ENCODE data around the gene KRTAP10-7. TPM values are rescaled to one million over a fixed set of nuclear protein-coding genes. Genes with fewer than 3 reads are reported as not detected.

KRTAP10-7 gene
- total RNA-seq, 1 donor from 2014 or later: not detected

DNA sequence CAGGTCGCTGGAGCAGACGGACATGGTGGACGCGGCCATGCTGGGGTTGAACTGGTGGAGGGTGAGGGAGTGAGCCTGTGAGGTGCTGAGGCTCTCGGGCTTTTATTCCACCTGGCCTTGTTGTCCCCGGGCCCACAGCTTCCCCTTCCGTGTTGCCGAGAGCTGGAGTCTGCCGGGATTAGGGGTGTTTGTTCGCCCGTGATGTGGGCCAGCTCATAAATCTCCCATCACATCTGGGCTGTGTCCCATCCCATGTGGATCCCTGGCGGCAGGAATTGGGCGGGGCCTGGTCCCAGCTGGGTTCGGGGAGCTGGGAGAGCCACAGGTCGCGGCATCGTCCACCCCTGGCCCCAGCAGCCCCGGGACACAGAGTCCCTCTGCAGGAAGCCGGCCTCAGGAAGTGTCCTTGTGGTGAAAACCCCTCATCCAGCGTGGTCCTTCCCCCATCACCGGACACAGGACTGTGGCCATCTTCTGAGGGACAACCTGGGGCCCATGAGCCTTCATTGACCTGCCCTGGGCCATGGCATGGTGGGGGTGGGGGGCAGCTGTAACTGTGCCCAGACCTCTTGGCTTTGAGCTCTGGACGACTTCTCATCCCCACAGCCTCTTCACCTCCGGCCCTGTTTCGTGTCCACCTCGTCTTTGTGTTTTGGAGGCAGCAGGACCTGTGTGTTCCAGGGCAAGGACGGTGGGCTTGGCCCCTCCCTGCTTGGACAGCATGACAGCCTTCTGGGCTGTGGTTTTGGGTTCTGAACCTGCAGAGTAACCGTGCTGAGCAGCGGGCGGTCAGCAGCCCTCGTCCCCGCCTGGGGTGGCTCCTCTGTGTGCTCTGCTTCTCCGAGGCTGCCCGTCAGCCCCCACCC lies 7.7 kb upstream of the KRTAP10-7 start, which contains the start of gene KRTAP10-6:
Gene KRTAP10-6 (minus strand): TSS at position 60 of the 866 bp plus-strand sequence. CDS start 21 bp downstream, at position 39.
- no peak within 1 kb of the TSS for H3K27ac ChIP-seq
- intact Hi-C loops (cut with DNase I): no loop called here
- no peak within 1 kb of the TSS for H3K4me3 ChIP-seq
- H3K4me1 ChIP-seq: peaks cover 3% of the 10 kb centered on the region
- DNase-seq: peak; percentile 61
- no peaks in the 10 kb centered on the region for H3K27me3 ChIP-seq
- TF ChIP-seq CTCF (IDR thresholded peaks at IDR 0.05): no peak
- no peak for ATAC-seq
- H3K36me3 ChIP-seq: no peaks in the 10 kb centered on the region
- H3K9me3 ChIP-seq: no peaks in the 10 kb centered on the region

DNA sequence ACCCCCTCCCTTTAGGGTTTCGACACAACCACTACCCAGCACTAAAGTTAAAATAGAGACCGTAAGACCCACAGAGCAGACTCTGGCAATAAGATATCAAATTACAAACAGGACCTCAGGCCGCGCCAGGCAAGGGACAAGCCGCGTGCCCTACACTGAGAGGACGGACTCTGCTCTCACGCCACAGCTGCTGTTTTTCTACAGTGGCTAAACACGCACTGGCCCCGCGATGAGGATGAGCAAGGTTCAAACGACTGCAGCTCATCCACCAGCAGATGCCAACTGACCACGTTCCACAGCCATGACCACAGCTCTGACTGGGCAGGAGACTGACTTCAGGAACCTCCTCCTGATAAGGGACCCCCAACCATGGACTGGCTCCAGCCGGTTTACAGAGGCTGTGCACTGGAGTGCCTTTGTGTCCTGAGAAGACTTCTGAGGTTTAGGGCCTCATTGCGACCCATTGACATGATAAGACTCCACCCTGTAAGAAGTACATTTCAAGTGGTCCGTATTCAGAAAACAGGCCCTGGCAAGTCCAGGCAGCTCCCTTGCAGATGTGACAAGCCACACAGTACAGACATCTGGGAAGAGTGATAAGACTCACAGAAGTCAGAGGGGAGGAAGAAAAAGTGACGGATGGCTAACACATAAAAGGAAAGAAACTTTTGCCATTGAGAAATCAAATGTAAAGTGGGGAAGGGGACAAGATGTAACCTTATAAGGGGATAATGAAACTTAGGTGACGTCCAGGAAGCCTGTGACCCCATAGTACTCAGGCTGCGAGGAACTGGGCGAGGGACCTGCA lies 6.6 kb upstream of the KRTAP10-7 start:
- no peak overlapping the region for H3K27ac ChIP-seq
- ATAC-seq: no peak
- H3K4me3 ChIP-seq: no peak overlapping the region
- H3K27me3 ChIP-seq: no peaks in the 10 kb centered on the region
- H3K4me1 ChIP-seq: peaks cover 3% of the 10 kb centered on the region
- DNase-seq: peak; percentile 37
- no peak for TF ChIP-seq CTCF (IDR thresholded peaks at IDR 0.05)
- H3K36me3 ChIP-seq: no peaks in the 10 kb centered on the region
- intact Hi-C loops (cut with DNase I): no loop called here
- no peaks in the 10 kb centered on the region for H3K9me3 ChIP-seq

DNA sequence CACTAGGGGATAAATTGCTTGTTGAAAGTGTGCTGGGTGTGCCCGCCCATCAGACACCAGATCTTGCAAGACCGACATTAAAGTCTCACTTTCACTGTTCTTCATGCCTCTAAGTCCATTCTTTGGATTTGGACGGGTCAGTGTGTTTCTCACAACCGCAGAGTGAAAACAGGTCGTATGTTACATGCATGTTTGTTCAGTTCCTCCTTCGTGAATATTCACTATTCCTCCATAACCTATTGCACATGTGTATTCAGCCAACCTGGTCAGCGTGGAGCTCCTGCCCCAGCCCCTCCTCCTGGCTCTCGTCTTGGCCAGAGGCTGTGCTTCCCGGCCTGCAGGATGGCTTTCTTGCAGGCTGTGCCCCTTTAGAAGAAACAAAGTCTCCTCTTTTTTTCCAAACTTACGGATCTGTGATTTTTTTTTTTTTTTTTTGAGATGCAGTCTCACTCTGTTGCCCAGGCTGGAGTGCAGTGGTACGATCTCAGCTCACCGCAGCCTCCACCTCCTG lies 5.9 kb upstream of the KRTAP10-7 start:
- ATAC-seq (no peak), DNase-seq (no peak)
- intact Hi-C loops (cut with DNase I): no loop called here
- Histone ChIP-seq H3K9me3 (no peaks in the 10 kb centered on the region), H3K4me3 (no peak overlapping the region), H3K27ac (no peak overlapping the region), H3K27me3 (no peaks in the 10 kb centered on the region), H3K4me1 (peaks cover 3% of the 10 kb centered on the region), H3K36me3 (no peaks in the 10 kb centered on the region)
- TF ChIP-seq CTCF (IDR thresholded peaks at IDR 0.05): no peak

DNA sequence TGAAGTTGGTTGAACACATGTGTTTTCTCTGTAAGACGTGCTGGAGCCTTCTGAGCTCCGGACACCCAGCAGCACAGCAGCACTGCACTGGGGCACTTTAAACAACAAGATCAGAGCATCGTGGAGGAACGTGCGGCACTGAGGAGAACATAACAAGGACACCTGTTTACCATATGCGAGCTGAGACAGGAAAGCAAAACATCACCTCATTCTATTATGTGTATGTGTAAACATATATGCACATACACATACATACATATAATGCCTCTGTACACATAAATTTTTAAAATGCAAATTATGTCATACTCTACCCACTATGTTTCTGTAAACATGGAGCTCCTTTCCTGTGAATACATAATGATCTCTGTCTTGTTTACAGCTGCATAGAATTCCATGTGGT lies 4.9 kb upstream of the KRTAP10-7 start:
- Histone ChIP-seq H3K36me3 (no peaks in the 10 kb centered on the region), H3K4me1 (peaks cover 3% of the 10 kb centered on the region), H3K27ac (no peak overlapping the region), H3K27me3 (no peaks in the 10 kb centered on the region), H3K4me3 (no peak overlapping the region), H3K9me3 (no peaks in the 10 kb centered on the region)
- DNase-seq: no peak
- TF ChIP-seq CTCF (IDR thresholded peaks at IDR 0.05): no peak
- intact Hi-C loops (cut with DNase I): no loop called here
- no peak for ATAC-seq

GRCh38 chr21:44596068-44596725 lies 4.2 kb upstream of the KRTAP10-7 start:
- H3K36me3 ChIP-seq: no peaks in the 10 kb centered on the region
- ATAC-seq: peak; percentile 33
- H3K27me3 ChIP-seq: no peaks in the 10 kb centered on the region
- H3K27ac ChIP-seq: no peak overlapping the region
- peaks cover 3% of the 10 kb centered on the region for H3K4me1 ChIP-seq
- no peak overlapping the region for H3K4me3 ChIP-seq
- intact Hi-C loops (cut with DNase I): no loop called here
- no peak for DNase-seq
- no peaks in the 10 kb centered on the region for H3K9me3 ChIP-seq
- TF ChIP-seq CTCF (IDR thresholded peaks at IDR 0.05): no peak

All from upper lobe of right lung (tissue), 1 donor.